Right lobe of liver (tissue), 6 donors: Measurements from ENCODE around the gene PCGF1. TPM values are rescaled to one million over a fixed set of nuclear protein-coding genes. Genes with fewer than 3 reads are reported as not detected.
A peak's percentile ranks its signal among the peaks of the same experiment; 100 is the strongest.

Source experiments
- ATAC-seq, 4 donors: fragments of 200-7000 bp; cut with Tn5 transposase; one replicate each; pipeline ENCODE4 v1.9.1; 2020; ENCODE audit warnings: mild to moderate bottlenecking in 4 of 4, moderate library complexity in 4 of 4
- DNase-seq, 3 donors: peaks; one replicate each; pipeline ENCODE4 v3.0.0-alpha.2; 2020
- H3K27ac ChIP-seq, 3 donors: fragments of 200-600 bp; one replicate each; pipeline ENCODE4 v1.8.0; 2022
- H3K27me3 ChIP-seq, 2 donors: fragments of 200-600 bp; one replicate each; pipeline ENCODE4 v1.8.0; 2022
- H3K36me3 ChIP-seq, 4 donors: fragments of 200-600 bp; sonication (generic) in 1 of 4; one replicate each; pipeline versions ENCODE4 v1.5.1 to v1.8.0; 2017 to 2022; ENCODE audit warnings: control low read depth in 1 of 4
- H3K4me1 ChIP-seq, 4 donors: fragments of 200-600 bp; sonication (generic) in 1 of 4; one replicate each; pipeline versions ENCODE4 v1.5.1 to v1.8.0; 2017 to 2022; ENCODE audit warnings: control low read depth in 1 of 4
- H3K4me3 ChIP-seq, 3 donors: fragments of 200-600 bp; one replicate each; pipeline ENCODE4 v1.8.0; 2022
- H3K9me3 ChIP-seq, 4 donors: fragments of 200-600 bp; sonication (generic) in 1 of 4; one replicate each; pipeline versions ENCODE4 v1.5.1 to v1.8.0; 2017 to 2022; ENCODE audit warnings: control low read depth in 1 of 4
- CTCF ChIP-seq, 4 donors: fragments of 200-600 bp in 3 of 4; fragments of 450-650 bp in 1 of 4; IDR thresholded peaks; one replicate each; pipeline versions ENCODE4 v1.5.1 to v1.8.0; 2016 to 2022; ENCODE audit warnings: antibody characterized with exemption in 4 of 4, mild to moderate bottlenecking in 2 of 4
- POLR2A ChIP-seq: fragments of 450-650 bp; IDR thresholded peaks from one replicate; pipeline ENCODE4 v1.6.1; 2017; ENCODE audit warnings: antibody characterized with exemption, mild to moderate bottlenecking
- WGBS: methylation state at CpG from one replicate; pipeline ENCODE4 v1.1.6; 2018; ENCODE audit warnings: low coverage, low lambda C conversion rate; ENCODE audit not compliant: insufficient coverage; ENCODE audit errors: missing lambda C conversion rate; 5-methylcytosine and 5-hydroxymethylcytosine counted together
- intact Hi-C, 2 donors: fragments of 100-400 bp; cut with DNase I; formaldehyde crosslinking; loops; one replicate each; pipeline versions ENCODE4 v1.11.2 to v1.14.1; 2022
- total RNA-seq, 6 experiments: library from RNA; depleted of rRNA in 2 of 6; stranded (reverse); fragments of >200 nt in 2 of 6; fragmentation: NEBNext Ultra II Directional in 3 of 6; extraction: Animal tissue kit (Norgen Biotek cat#: 25700) in 3 of 6; gene quantifications; one replicate each; pipeline versions ENCODE4 v1.1.0 to v1.2.4, GENCODE V29; 2016 to 2023
- donor health status: DM: no; HTN: yes; CAD: no.
- donor health status: DM: no; HTN: no; CAD: no.
- donor health status: DM: no; HTN: no; CAD: no.
- donor health status: DM: no; HTN: yes; CAD: no.
- donor health status: DM: no; HTN: yes; CAD: no.

PCGF1 gene
- total RNA-seq, 6 experiments from 2014 or later: 9.6 to 17.5 (median 13.3) TPM

DNA sequence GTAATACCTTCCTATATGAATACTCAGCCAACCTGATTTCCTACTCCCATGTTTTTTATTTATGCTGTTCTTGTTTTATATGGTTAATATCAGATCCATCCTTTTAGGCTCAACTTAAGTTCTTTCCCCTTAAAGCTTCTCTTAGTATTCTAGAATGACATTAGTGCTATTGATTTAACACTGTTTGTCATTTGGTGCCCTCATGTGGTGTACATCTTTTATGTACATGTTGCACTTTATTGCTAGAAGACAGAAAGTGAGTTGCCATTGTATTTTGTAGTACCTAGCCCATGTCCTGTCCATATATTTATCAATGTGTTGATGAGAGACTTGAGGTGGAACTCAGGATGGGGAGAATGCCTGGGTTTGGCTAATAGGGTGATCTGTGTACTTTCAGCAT, 24.7 kb upstream of the PCGF1 start:
- TF ChIP-seq POLR2A (no peak), CTCF (IDR thresholded peaks at IDR 0.05) (peak in 3 of 4 donors; percentile 40 to 49 (median 41))
- H3K27me3 ChIP-seq: no peaks in the 10 kb centered on the region
- no peaks in the 10 kb centered on the region for H3K9me3 ChIP-seq
- no peak overlapping the region for H3K27ac ChIP-seq
- H3K36me3 ChIP-seq: peaks cover 0 to 16% (median 4%) of the 10 kb centered on the region in 4 donors
- H3K4me1 ChIP-seq: peaks cover 0 to 19% (median 6%) of the 10 kb centered on the region in 4 donors
- no peak for ATAC-seq
- intact Hi-C loops: no loop called here
- no peak overlapping the region for H3K4me3 ChIP-seq
- no peak for DNase-seq

DNA sequence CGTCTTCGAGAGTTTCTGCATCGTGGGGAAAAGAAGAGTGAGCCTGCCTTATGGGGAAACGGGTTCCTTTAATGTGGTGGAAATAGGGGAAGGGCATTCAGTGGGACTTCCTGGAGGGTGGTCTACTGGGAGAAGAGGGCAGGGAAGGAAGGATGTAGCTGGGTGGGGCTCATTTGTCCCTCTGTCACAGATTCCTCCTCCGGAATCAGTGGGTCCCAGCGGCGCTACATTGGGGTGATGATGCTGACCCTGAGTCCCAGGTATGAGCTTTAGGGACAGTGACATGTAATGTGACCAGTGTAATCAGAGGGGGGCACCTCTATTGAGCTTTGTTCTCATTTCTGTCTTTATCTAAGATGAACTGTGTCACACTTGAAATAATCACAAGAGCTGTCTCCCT, 24.2 kb upstream of the PCGF1 start:
- no peak overlapping the region for H3K27ac ChIP-seq
- H3K27me3 ChIP-seq: no peaks in the 10 kb centered on the region
- WGBS: 59% methylated on average over 5 of the region's 7 CpGs
- H3K9me3 ChIP-seq: no peaks in the 10 kb centered on the region
- no peak overlapping the region for H3K4me3 ChIP-seq
- ATAC-seq: no peak
- H3K36me3 ChIP-seq: peaks cover 0 to 20% (median 6%) of the 10 kb centered on the region in 4 donors
- intact Hi-C loops: no loop called here
- TF ChIP-seq CTCF (IDR thresholded peaks at IDR 0.05) (no peak), POLR2A (no peak)
- DNase-seq: no peak
- H3K4me1 ChIP-seq: peaks cover 0 to 19% (median 6%) of the 10 kb centered on the region in 4 donors

- WGBS: 4% methylated on average over 35 of the region's 54 CpGs
- peak; percentile 6 to 24 (median 16) for ATAC-seq
- Histone ChIP-seq H3K4me3 (peak overlapping the region; percentile 78 to 98 (median 97)), H3K27me3 (no peaks in the 10 kb centered on the region), H3K9me3 (no peaks in the 10 kb centered on the region), H3K27ac (peak overlapping the region; percentile 68 to 77 (median 76)), H3K36me3 (peaks cover 0 to 29% (median 9%) of the 10 kb centered on the region in 4 donors), H3K4me1 (peaks cover 0 to 19% (median 6%) of the 10 kb centered on the region in 4 donors)
- no peak for TF ChIP-seq CTCF (IDR thresholded peaks at IDR 0.05)
- TF ChIP-seq POLR2A: no peak
- intact Hi-C loops: no loop called here
- DNase-seq: peak in 1 of 3 donors; percentile 48
These were observed 23.0 kb upstream of the PCGF1 start for GRCh38 chr2:74530239-74531187.

DNA sequence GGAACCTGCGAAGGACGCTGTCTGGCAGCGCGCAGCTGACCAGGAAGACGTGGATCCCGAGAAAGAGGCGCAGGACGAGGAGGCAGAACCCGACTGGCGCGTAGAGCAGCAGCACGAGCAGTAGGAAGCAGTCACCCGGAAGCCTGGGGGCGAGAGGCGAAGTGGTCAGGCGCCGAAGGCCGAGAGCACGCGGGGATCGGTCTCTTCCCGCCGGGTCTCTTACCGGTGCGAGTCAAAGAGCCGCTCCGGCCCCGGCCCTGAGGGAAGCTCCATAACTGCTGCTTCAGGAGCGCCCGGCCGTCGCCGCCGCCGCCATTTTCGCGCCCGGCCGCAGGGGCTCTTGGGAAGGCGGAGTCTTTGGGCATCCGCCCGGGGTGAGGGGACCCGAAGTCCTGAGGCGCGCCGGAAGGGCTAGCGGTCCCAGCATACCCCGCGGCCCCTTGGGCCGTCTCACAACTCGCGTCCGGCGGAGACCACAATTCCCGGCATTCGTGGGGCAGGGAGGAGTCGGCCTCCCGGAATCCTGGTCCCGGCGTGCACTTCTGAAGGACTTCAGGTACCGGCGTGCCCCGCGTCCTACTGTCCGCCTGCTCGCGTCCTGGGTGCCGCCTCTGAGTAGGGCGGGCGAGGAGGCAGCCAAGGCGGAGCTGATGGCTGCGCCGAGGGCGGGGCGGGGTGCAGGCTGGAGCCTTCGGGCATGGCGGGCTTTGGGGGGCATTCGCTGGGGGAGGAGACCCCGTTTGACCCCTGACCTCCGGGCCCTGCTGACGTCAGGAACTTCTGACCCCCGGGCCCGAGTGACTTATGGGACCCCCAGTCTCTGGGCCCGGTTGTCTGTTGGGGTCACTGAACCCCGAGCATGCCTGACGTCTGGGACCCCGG, 22.1 kb upstream of the PCGF1 start, which contains the start of the genes AUP1 and HTRA2:
AUP1 (minus strand) TSS at position 350 of the 882 bp plus-strand sequence; CDS start at position 273, 77 bp downstream.
HTRA2 (plus strand) TSS at position 577 of the 882 bp plus-strand sequence; CDS start at position 651, 74 bp downstream.
- H3K27ac ChIP-seq: peak within 1 kb of the TSS; percentile 68 to 77 (median 76)
- DNase-seq (peak; percentile 99 to 100 (median 100)), ATAC-seq (peak; percentile 93 to 96 (median 94))
- intact Hi-C loops: loop anchor here in 1 of 2 donors (5.0 kb wide), 1 partner anchor 42 kb away; no protein-coding TSS in a partner anchor
- 0% methylated on average over 15 of the region's 87 CpGs for WGBS
- TF ChIP-seq POLR2A (peak; percentile 74), CTCF (IDR thresholded peaks at IDR 0.05) (peak in 1 of 4 donors; percentile 6)
- no peaks in the 10 kb centered on the region for H3K27me3 ChIP-seq
- H3K4me1 ChIP-seq: peaks cover 0 to 19% (median 6%) of the 10 kb centered on the region in 4 donors
- peak within 1 kb of the TSS; percentile 78 to 98 (median 97) for H3K4me3 ChIP-seq
- H3K9me3 ChIP-seq: no peaks in the 10 kb centered on the region
- peaks cover 0 to 29% (median 9%) of the 10 kb centered on the region in 4 donors for H3K36me3 ChIP-seq
